WTC11 (cell line): ENCODE results near the gene PDE8B. TPM values are rescaled to one million over a fixed set of nuclear protein-coding genes. Genes with fewer than 3 reads are reported as not detected.

Experiments used
- ATAC-seq: fragments of 200-7000 bp; cut with Tn5 transposase; 2 replicates; pipeline ENCODE4 v1.10.0; 2021; ENCODE audit warnings: mild to moderate bottlenecking, moderate library complexity
- CTCF ChIA-PET: fragments of 300-600 bp; sonication (Branson Sonifier 250); formaldehyde crosslinking; loops from one replicate; lab custom pipeline; 2021; ENCODE audit warnings: antibody characterized with exemption; lab: Charles Lee
- POLR2A ChIA-PET: fragments of 350-600 bp; sonication (Branson Sonifier 250); formaldehyde crosslinking; loops from one replicate; lab custom pipeline; 2021; ENCODE audit warnings: antibody characterized with exemption; lab: Charles Lee
- DNase-seq: peaks from one replicate; pipeline ENCODE4 v3.0.0; 2021; ENCODE audit warnings: low spot score
- H3K27ac Mint-ChIP-seq: 2 replicates; pipeline ENCODE4 v1.8.0; 2021; ENCODE audit warnings: mixed read lengths
- H3K27me3 Mint-ChIP-seq: 2 replicates; pipeline ENCODE4 v1.8.0; 2021; ENCODE audit warnings: low read depth, mild to moderate bottlenecking, moderate library complexity, mixed read lengths
- H3K36me3 Mint-ChIP-seq: 2 replicates; pipeline ENCODE4 v1.8.0; 2021; ENCODE audit warnings: mixed read lengths
- H3K4me1 Mint-ChIP-seq: 2 replicates; pipeline ENCODE4 v1.8.0; 2022; ENCODE audit warnings: mixed read lengths
- H3K4me3 Mint-ChIP-seq: 2 replicates; pipeline ENCODE4 v1.8.0; 2021; ENCODE audit warnings: mild to moderate bottlenecking, moderate library complexity, mixed read lengths
- H3K9me3 Mint-ChIP-seq: 2 replicates; pipeline ENCODE4 v1.8.0; 2021; ENCODE audit warnings: mixed read lengths
- CBFB ChIP-seq: sonication (generic); formaldehyde crosslinking; IDR thresholded peaks from 2 replicates; pipeline ENCODE4 v1.8.1; 2022; ENCODE audit warnings: mild to moderate bottlenecking, low read depth, missing genetic modification reagents
- CREM ChIP-seq: sonication (generic); formaldehyde crosslinking; IDR thresholded peaks from 2 replicates; pipeline ENCODE4 v1.8.1; 2022; ENCODE audit warnings: mild to moderate bottlenecking, missing genetic modification reagents, moderate library complexity
- IRF2 ChIP-seq: sonication (generic); formaldehyde crosslinking; IDR thresholded peaks from 2 replicates; pipeline ENCODE4 v1.8.0; 2022; ENCODE audit warnings: low read depth, missing genetic modification reagents, borderline replicate concordance
- MYBL2 ChIP-seq: sonication (generic); formaldehyde crosslinking; IDR thresholded peaks from 2 replicates; pipeline ENCODE4 v1.8.1; 2023; ENCODE audit warnings: mild to moderate bottlenecking, moderate library complexity, missing genetic modification reagents
- NR1H2 ChIP-seq: sonication (generic); formaldehyde crosslinking; IDR thresholded peaks from 2 replicates; pipeline ENCODE4 v1.9.0; 2021; ENCODE audit warnings: mild to moderate bottlenecking, moderate library complexity, missing genetic modification reagents
- OVOL2 ChIP-seq: fragments of 250-450 bp; sonication (Bioruptor Pico); IDR thresholded peaks from 2 replicates; pipeline ENCODE4 v1.9.0; 2021; ENCODE audit warnings: mild to moderate bottlenecking, borderline replicate concordance
- PRRX2 ChIP-seq: fragments of 250-450 bp; sonication (Bioruptor Pico); IDR thresholded peaks from 2 replicates; pipeline ENCODE4 v1.8.0; 2021; ENCODE audit warnings: mild to moderate bottlenecking
- RELA ChIP-seq: sonication (generic); formaldehyde crosslinking; IDR thresholded peaks from 2 replicates; pipeline ENCODE4 v1.8.1; 2022; ENCODE audit warnings: missing genetic modification reagents, mild to moderate bottlenecking, borderline replicate concordance
- SMAD4 ChIP-seq: sonication (generic); formaldehyde crosslinking; IDR thresholded peaks from 2 replicates; pipeline ENCODE4 v1.8.0; 2022; ENCODE audit warnings: mild to moderate bottlenecking, missing genetic modification reagents
- SP1 ChIP-seq: sonication (generic); formaldehyde crosslinking; conservative IDR thresholded peaks from 2 replicates; pipeline ENCODE4 v1.8.1; 2022; ENCODE audit warnings: missing genetic modification reagents
- ZNF219 ChIP-seq: sonication (generic); formaldehyde crosslinking; IDR thresholded peaks from 2 replicates; pipeline ENCODE4 v1.8.0; 2023; ENCODE audit warnings: missing genetic modification reagents, mild to moderate bottlenecking, borderline replicate concordance
- ZNF232 ChIP-seq: sonication (generic); formaldehyde crosslinking; IDR thresholded peaks from 2 replicates; pipeline ENCODE4 v1.8.0; 2022; ENCODE audit warnings: mild to moderate bottlenecking, missing genetic modification reagents
- ZNF317 ChIP-seq: sonication (generic); formaldehyde crosslinking; IDR thresholded peaks from 2 replicates; pipeline ENCODE4 v1.8.1; 2023; ENCODE audit warnings: low read depth, mild to moderate bottlenecking, moderate library complexity, missing genetic modification reagents, borderline replicate concordance
- total RNA-seq: library from RNA; stranded (reverse); gene quantifications from 3 replicates; pipeline ENCODE4 v1.2.3, GENCODE V29; 2021
- TF ChIP-seq, protein P1 (sequence below): sonication (generic); formaldehyde crosslinking; IDR thresholded peaks from 2 replicates; pipeline ENCODE4 v1.8.0; 2023; ENCODE audit warnings: missing genetic modification reagents, mild to moderate bottlenecking, borderline replicate concordance
- TF ChIP-seq, protein P2 (sequence below): sonication (generic); formaldehyde crosslinking; IDR thresholded peaks from 2 replicates; pipeline ENCODE4 v1.8.1; 2022; ENCODE audit warnings: low read depth, missing genetic modification reagents, borderline replicate concordance
- TF ChIP-seq, protein P3 (sequence below): fragments of 250-450 bp; sonication (Bioruptor Pico); IDR thresholded peaks from 2 replicates; pipeline ENCODE4 v1.8.0; 2021; ENCODE audit warnings: mild to moderate bottlenecking
- TF ChIP-seq, protein P4 (sequence below): sonication (generic); formaldehyde crosslinking; IDR thresholded peaks from 2 replicates; pipeline ENCODE4 v1.8.0; 2022; ENCODE audit warnings: missing genetic modification reagents
- TF ChIP-seq, protein P5 (sequence below): sonication (generic); formaldehyde crosslinking; IDR thresholded peaks from 2 replicates; pipeline ENCODE4 v1.8.1; 2022; ENCODE audit warnings: mild to moderate bottlenecking, moderate library complexity, missing genetic modification reagents

PDE8B gene
- total RNA-seq, 1 experiment from 2014 or later: 0.31 TPM

DNA sequence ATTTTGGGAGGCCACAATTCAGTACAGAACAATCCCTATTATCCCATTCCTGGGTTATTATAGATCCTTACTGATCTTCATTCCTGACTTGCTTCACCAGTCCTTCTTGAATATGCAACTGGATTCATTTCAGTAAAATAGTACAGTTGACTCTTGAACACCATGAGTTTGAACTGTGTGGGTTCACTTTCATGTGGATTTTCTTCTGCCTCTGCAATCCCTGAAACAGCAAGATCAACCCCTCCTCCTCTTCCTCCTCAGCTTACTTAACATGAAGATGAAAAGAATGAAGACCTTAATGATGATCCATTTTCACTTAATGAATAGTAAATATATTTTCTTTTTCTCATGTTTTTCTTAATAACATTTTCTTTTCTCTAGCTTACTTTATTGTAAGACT is 8.3 kb upstream of the PDE8B start (continued):
- TF ChIP-seq CREM (CRISPR knock-in tag): no peak
- no peak for TF ChIP-seq IRF2 (CRISPR knock-in tag)
- TF ChIP-seq ZNF219 (CRISPR knock-in tag): no peak
- TF ChIP-seq ZNF232 (CRISPR knock-in tag): no peak
- TF ChIP-seq, protein P1, sequence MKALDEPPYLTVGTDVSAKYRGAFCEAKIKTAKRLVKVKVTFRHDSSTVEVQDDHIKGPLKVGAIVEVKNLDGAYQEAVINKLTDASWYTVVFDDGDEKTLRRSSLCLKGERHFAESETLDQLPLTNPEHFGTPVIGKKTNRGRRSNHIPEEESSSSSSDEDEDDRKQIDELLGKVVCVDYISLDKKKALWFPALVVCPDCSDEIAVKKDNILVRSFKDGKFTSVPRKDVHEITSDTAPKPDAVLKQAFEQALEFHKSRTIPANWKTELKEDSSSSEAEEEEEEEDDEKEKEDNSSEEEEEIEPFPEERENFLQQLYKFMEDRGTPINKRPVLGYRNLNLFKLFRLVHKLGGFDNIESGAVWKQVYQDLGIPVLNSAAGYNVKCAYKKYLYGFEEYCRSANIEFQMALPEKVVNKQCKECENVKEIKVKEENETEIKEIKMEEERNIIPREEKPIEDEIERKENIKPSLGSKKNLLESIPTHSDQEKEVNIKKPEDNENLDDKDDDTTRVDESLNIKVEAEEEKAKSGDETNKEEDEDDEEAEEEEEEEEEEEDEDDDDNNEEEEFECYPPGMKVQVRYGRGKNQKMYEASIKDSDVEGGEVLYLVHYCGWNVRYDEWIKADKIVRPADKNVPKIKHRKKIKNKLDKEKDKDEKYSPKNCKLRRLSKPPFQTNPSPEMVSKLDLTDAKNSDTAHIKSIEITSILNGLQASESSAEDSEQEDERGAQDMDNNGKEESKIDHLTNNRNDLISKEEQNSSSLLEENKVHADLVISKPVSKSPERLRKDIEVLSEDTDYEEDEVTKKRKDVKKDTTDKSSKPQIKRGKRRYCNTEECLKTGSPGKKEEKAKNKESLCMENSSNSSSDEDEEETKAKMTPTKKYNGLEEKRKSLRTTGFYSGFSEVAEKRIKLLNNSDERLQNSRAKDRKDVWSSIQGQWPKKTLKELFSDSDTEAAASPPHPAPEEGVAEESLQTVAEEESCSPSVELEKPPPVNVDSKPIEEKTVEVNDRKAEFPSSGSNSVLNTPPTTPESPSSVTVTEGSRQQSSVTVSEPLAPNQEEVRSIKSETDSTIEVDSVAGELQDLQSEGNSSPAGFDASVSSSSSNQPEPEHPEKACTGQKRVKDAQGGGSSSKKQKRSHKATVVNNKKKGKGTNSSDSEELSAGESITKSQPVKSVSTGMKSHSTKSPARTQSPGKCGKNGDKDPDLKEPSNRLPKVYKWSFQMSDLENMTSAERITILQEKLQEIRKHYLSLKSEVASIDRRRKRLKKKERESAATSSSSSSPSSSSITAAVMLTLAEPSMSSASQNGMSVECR: no peak
- TF ChIP-seq, protein P2, sequence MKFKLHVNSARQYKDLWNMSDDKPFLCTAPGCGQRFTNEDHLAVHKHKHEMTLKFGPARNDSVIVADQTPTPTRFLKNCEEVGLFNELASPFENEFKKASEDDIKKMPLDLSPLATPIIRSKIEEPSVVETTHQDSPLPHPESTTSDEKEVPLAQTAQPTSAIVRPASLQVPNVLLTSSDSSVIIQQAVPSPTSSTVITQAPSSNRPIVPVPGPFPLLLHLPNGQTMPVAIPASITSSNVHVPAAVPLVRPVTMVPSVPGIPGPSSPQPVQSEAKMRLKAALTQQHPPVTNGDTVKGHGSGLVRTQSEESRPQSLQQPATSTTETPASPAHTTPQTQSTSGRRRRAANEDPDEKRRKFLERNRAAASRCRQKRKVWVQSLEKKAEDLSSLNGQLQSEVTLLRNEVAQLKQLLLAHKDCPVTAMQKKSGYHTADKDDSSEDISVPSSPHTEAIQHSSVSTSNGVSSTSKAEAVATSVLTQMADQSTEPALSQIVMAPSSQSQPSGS: no peak
- TF ChIP-seq, protein P3, sequence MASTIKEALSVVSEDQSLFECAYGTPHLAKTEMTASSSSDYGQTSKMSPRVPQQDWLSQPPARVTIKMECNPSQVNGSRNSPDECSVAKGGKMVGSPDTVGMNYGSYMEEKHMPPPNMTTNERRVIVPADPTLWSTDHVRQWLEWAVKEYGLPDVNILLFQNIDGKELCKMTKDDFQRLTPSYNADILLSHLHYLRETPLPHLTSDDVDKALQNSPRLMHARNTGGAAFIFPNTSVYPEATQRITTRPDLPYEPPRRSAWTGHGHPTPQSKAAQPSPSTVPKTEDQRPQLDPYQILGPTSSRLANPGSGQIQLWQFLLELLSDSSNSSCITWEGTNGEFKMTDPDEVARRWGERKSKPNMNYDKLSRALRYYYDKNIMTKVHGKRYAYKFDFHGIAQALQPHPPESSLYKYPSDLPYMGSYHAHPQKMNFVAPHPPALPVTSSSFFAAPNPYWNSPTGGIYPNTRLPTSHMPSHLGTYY (CRISPR knock-in tag): no peak
- TF ChIP-seq, protein P4, sequence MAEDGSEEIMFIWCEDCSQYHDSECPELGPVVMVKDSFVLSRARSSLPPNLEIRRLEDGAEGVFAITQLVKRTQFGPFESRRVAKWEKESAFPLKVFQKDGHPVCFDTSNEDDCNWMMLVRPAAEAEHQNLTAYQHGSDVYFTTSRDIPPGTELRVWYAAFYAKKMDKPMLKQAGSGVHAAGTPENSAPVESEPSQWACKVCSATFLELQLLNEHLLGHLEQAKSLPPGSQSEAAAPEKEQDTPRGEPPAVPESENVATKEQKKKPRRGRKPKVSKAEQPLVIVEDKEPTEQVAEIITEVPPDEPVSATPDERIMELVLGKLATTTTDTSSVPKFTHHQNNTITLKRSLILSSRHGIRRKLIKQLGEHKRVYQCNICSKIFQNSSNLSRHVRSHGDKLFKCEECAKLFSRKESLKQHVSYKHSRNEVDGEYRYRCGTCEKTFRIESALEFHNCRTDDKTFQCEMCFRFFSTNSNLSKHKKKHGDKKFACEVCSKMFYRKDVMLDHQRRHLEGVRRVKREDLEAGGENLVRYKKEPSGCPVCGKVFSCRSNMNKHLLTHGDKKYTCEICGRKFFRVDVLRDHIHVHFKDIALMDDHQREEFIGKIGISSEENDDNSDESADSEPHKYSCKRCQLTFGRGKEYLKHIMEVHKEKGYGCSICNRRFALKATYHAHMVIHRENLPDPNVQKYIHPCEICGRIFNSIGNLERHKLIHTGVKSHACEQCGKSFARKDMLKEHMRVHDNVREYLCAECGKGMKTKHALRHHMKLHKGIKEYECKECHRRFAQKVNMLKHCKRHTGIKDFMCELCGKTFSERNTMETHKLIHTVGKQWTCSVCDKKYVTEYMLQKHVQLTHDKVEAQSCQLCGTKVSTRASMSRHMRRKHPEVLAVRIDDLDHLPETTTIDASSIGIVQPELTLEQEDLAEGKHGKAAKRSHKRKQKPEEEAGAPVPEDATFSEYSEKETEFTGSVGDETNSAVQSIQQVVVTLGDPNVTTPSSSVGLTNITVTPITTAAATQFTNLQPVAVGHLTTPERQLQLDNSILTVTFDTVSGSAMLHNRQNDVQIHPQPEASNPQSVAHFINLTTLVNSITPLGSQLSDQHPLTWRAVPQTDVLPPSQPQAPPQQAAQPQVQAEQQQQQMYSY (CRISPR knock-in tag): no peak
- no peak for TF ChIP-seq ZNF317 (CRISPR knock-in tag)
- no peak for TF ChIP-seq PRRX2 (CRISPR knock-in tag)

DNA sequence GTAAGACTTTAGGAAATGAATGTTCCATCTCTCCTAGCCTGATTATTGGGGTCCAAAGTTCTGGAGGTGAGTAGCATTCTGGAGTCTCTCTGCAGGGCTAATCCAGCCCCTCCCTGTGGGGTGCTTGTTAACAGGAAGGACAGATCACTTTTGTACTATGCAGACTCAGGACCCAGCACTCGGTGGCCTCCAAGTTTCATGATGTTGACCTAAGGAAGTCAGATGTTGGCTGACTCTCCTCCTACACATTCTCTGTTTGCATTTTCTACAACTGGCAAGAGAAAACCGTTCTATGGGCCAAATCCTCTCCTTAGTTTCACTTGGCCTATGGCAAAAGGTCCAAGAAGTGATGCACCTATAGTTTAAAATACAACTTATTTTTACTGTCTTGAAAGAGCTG is 5.5 kb upstream of the PDE8B start:
- TF ChIP-seq SMAD4 (CRISPR knock-in tag) (no peak), MYBL2 (no peak), NR1H2 (CRISPR knock-in tag) (no peak), SP1 (CRISPR knock-in tag) (no peak), RELA (CRISPR knock-in tag) (no peak), CBFB (CRISPR knock-in tag) (no peak), OVOL2 (CRISPR knock-in tag) (no peak), IRF2 (CRISPR knock-in tag) (no peak)
- TF ChIP-seq, protein P5, sequence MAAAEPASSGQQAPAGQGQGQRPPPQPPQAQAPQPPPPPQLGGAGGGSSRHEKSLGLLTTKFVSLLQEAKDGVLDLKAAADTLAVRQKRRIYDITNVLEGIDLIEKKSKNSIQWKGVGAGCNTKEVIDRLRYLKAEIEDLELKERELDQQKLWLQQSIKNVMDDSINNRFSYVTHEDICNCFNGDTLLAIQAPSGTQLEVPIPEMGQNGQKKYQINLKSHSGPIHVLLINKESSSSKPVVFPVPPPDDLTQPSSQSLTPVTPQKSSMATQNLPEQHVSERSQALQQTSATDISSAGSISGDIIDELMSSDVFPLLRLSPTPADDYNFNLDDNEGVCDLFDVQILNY (CRISPR knock-in tag): no peak
- TF ChIP-seq, all 79 proteins: peak for 0
- DNase-seq (no peak), ATAC-seq (no peak)
- Mint-ChIP-seq H3K36me3 (no peaks in the 10 kb centered on the region), H3K27ac (no peak overlapping the region), H3K27me3 (peaks cover 36% of the 10 kb centered on the region), H3K4me1 (peaks cover 4% of the 10 kb centered on the region; the same call in 1 of the 2 replicates), H3K9me3 (no peaks in the 10 kb centered on the region), H3K4me3 (no peak overlapping the region)
- ChIA-PET CTCF (no interaction called here), POLR2A (no interaction called here)
